Measurements from ENCODE around the gene XYLT1. TPM values are rescaled to one million over a fixed set of nuclear protein-coding genes. Genes with fewer than 3 reads are reported as not detected.

XYLT1 gene
- total RNA-seq, 2 donors from 2014 or later = 4.6 to 12.9 TPM

DNA sequence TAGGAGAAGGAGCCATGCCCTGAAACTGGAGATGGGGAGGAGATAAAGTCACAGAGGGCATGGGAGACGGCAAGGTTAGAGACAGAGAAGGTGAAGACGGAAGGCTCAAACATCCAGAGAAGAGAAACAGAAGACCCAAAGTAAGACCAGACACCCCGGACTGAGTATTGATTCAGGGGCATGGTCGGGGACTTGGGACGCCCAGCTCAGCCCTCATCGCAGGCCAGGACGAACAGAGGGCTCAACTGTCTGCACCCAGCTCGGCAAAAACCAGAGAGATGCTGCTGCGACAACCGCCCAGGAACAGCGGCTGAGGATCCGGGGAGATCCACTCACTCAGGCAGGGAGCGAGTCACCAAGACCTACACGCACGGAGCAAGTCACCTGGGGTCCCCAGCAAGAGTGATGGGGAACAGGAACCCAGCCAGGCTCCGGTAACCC lies 999 bp downstream of the XYLT1 start:
- ATAC-seq (peak; percentile 56 to 59), DNase-seq (ENCODE audit: low spot score in 2 of 2) (peak in 1 of 2 donors; percentile 25)
- Mint-ChIP-seq H3K27ac (peak overlapping the region; percentile 87 to 93), H3K36me3 (peaks cover 8 to 11% of the 10 kb centered on the region in 2 donors), H3K9me3 (no peaks in the 10 kb centered on the region)

- ATAC-seq (peak; percentile 14 to 26), DNase-seq (ENCODE audit: low spot score in 2 of 2) (no peak)
- Mint-ChIP-seq H3K36me3 (peaks cover 8 to 11% of the 10 kb centered on the region in 2 donors), H3K27ac (peak overlapping the region; percentile 87 to 93), H3K9me3 (no peaks in the 10 kb centered on the region)
Measured at GRCh38 chr16:17469011-17469740, 1.6 kb downstream of the XYLT1 start.

- DNase-seq (ENCODE audit: low spot score in 2 of 2) (no peak), ATAC-seq (no peak)
- peaks cover 8 to 14% of the 10 kb centered on the region in 2 donors for H3K36me3 Mint-ChIP-seq
- no peaks in the 10 kb centered on the region for H3K9me3 Mint-ChIP-seq
- no peak overlapping the region for H3K27ac Mint-ChIP-seq
Measured at GRCh38 chr16:17468611-17469010, 2.1 kb downstream of the XYLT1 start.

GRCh38 chr16:17467923-17468540 lies 2.7 kb downstream of the XYLT1 start:
- ATAC-seq (peak; percentile 28 to 46), DNase-seq (ENCODE audit: low spot score in 2 of 2) (peak in 1 of 2 donors; percentile 47)
- Mint-ChIP-seq H3K27ac (no peak overlapping the region), H3K9me3 (no peaks in the 10 kb centered on the region), H3K36me3 (peaks cover 11 to 16% of the 10 kb centered on the region in 2 donors)

DNA sequence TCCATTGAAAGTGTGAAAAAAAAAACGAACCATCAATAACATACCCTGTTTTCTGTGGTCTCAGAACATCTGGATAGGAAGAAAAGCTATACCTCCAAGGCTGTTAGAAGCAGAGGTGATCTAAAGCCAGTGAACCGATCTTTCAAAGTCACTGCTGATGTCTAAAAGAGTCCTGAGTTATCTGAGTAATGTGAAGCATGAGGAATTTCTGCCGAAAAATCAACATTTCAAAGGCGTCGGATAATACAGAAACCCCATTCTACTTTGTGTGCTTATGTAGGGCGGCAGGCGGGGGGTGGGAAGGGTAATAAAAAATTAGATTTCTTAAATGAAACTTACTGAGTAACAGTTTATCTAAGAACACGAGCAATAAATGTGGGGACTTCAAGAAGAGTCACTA lies 3.9 kb downstream of the XYLT1 start:
- no peak for ATAC-seq
- Mint-ChIP-seq H3K36me3 (peaks cover 19 to 21% of the 10 kb centered on the region in 2 donors), H3K9me3 (peaks cover 0 to 1% of the 10 kb centered on the region in 2 donors), H3K27ac (no peak overlapping the region)
- DNase-seq (ENCODE audit: low spot score in 2 of 2) = no peak

GRCh38 chr16:17465460-17465859 lies 5.3 kb downstream of the XYLT1 start:
- peaks cover 0 to 8% of the 10 kb centered on the region in 2 donors for H3K9me3 Mint-ChIP-seq
- ATAC-seq (no peak), DNase-seq (ENCODE audit: low spot score in 2 of 2) (no peak)
- H3K36me3 Mint-ChIP-seq = peaks cover 23 to 27% of the 10 kb centered on the region in 2 donors
- H3K27ac Mint-ChIP-seq = no peak overlapping the region

DNA sequence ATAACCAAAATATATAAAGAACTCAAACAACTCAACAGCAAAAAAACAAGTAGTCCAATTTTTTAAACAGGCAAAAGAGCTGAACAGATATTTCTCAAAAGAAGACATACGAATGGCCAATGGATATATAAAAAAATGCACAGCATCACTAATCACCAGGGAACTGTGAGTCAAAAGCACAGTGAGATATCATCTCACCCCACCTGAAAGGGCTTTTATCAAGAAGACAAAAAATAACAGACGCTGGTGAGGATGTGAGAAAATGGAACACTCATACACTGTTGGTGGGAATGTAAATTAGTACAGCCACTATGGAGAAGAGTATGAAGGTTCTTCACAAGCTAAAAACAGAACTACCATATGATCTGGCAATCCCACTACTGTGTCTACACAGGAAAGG lies 7.4 kb downstream of the XYLT1 start:
- peak overlapping the region in 1 of 2 donors; percentile 37 for H3K27ac Mint-ChIP-seq
- peaks cover 12 to 19% of the 10 kb centered on the region in 2 donors for H3K36me3 Mint-ChIP-seq
- peaks cover 0 to 8% of the 10 kb centered on the region in 2 donors for H3K9me3 Mint-ChIP-seq
- DNase-seq (ENCODE audit: low spot score in 2 of 2) = no peak
- peak; percentile 38 to 65 for ATAC-seq

- Mint-ChIP-seq H3K36me3 (peaks cover 12 to 19% of the 10 kb centered on the region in 2 donors), H3K27ac (no peak overlapping the region)
Measured at GRCh38 chr16:17461951-17462729, 8.6 kb downstream of the XYLT1 start.

DNA sequence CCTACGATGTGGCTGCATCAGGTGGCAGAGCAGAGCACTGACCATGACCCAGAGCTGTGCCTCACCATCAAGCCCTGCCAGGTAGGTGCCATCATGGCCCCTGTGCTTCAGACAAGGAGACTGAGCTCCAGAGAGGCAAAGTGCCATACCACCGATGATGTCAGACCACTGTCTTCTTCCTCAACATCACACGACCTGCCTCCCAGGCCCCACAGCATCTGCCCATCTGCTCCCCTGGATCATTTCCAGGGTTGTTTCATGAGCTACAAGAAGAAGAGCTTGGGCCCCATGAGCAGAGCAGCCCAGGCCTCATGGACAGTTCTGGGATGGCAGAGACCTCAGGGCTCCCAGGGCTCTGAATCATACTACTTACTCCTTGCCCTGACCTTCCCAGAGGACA lies 9.9 kb downstream of the XYLT1 start:
- Mint-ChIP-seq H3K27ac (no peak overlapping the region), H3K36me3 (peaks cover 12 to 19% of the 10 kb centered on the region in 2 donors), H3K9me3 (peaks cover 0 to 8% of the 10 kb centered on the region in 2 donors)
- ATAC-seq = no peak
- no peak for DNase-seq (ENCODE audit: low spot score in 2 of 2)

More at GRCh38 chr16:17461951-17462729, 8.6 kb downstream of the XYLT1 start:
- peak in 1 of 2 donors; percentile 37 for ATAC-seq
- peaks cover 0 to 8% of the 10 kb centered on the region in 2 donors for H3K9me3 Mint-ChIP-seq
- no peak for DNase-seq (ENCODE audit: low spot score in 2 of 2)

DNA sequence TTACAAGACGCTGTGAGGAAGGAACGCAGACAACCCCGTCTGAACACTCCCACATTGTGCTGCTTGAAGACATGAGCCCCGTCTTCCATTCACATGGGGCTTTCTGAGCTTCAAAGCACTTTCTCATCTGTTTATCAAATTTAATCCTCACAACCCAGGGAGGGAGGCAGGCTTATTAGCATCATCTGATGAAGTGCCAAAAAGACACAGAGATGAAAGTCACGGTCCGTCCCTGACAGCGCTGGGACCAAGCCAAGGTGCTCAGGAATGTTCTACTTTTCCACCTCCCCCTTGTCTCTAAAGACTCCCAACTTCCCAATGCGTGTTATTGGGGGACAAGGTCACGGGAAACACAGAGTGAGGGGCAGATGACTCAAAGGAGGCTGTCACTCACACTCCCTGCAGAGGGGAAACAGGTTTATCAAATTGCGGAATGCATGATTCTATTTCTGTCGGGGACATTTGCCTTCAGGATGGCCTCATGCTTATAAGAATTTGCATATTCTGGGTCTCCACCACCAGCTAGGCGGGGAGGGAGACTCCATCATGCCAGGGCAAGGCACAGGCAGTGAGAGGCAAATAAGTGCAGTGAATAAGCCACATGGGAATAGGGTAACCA lies 10.7 kb downstream of the XYLT1 start:
- no peak overlapping the region for H3K27ac Mint-ChIP-seq
- DNase-seq (ENCODE audit: low spot score in 2 of 2) = no peak
- peaks cover 12 to 19% of the 10 kb centered on the region in 2 donors for H3K36me3 Mint-ChIP-seq
- H3K9me3 Mint-ChIP-seq = peaks cover 0 to 8% of the 10 kb centered on the region in 2 donors
- ATAC-seq = no peak

DNA sequence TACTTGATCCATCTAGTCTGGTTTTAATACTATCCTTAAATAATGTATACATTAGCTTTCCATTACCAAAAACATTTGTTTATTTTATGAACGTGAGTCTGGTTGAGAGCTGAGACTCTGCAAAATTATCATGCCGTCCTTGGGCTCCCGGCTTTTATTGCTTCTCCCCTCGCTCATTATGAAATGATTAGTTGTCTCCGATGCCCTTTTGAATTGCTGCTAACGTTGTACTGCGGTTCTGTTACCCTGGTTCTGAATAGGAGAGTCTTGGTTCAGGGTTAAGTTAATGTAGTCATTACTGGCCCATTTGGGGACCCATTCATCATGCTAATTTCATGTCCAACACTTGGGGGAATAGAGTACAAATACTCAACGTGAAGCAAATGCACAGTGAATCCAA lies 12.8 kb downstream of the XYLT1 start:
- ATAC-seq (no peak), DNase-seq (ENCODE audit: low spot score in 2 of 2) (no peak)
- Mint-ChIP-seq H3K27ac (no peak overlapping the region), H3K9me3 (peaks cover 0 to 8% of the 10 kb centered on the region in 2 donors), H3K36me3 (peaks cover 7 to 16% of the 10 kb centered on the region in 2 donors)

- Mint-ChIP-seq H3K36me3 (peaks cover 7 to 12% of the 10 kb centered on the region in 2 donors), H3K9me3 (peaks cover 0 to 8% of the 10 kb centered on the region in 2 donors), H3K27ac (no peak overlapping the region)
- no peak for DNase-seq (ENCODE audit: low spot score in 2 of 2)
- no peak for ATAC-seq
Measured at GRCh38 chr16:17457513-17457912, 13.2 kb downstream of the XYLT1 start.

GRCh38 chr16:17454162-17454730 lies 16.5 kb downstream of the XYLT1 start:
- ATAC-seq (no peak), DNase-seq (ENCODE audit: low spot score in 2 of 2) (no peak)
- Mint-ChIP-seq H3K27ac (no peak overlapping the region), H3K9me3 (no peaks in the 10 kb centered on the region), H3K36me3 (no peaks in the 10 kb centered on the region)

DNA sequence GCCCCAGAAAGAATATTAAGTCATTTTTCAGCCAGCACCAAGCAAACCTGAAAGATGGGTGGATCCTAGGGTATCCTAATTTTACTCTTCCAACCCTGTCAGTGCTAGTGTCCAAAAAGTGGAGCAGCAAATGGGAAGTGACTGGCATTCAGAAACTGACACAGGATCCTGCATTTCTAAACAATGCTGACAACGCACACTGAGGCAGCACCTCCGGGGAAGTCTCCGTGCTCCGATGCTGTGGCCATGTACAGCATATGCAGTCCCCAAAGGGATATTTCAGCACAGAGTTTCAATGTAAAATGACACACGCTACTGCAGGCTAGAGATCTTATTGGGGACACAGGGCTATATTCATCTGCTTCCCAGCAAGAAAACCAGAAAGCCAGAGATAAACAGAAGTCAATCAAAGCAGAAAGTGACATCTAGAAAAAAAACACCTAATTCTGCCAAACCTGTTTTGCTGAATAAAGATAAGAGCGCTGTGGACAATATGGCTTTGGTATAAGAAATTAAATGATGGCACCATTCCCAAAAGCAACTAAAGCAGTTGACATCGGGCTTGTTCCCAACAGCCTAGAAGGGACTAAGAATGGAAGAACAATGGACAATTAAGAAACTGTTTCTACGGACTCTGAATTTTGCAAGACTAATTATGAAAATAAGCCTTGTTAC lies 17.3 kb downstream of the XYLT1 start:
- Mint-ChIP-seq H3K36me3 (no peaks in the 10 kb centered on the region), H3K27ac (no peak overlapping the region), H3K9me3 (no peaks in the 10 kb centered on the region)
- no peak for ATAC-seq
- DNase-seq (ENCODE audit: low spot score in 2 of 2) = no peak

DNA sequence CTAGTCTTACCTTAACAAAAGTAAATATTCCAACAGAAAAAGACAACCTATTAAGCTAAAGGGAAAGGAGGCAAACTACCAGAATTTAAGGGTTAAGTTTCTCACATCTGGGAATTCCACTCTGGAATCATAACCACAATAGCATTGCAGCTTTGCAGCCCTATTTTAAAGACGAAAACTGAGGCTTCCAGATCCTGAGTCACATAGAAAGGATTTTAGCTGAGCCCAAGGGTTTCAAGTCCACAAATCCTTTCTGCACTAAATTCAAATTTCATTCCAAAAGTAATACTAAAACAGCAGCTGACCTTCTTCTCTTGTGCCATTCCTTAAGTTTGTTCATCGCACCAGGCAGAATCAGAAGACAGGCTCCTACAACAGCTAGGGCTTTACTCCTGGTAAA lies 17.8 kb downstream of the XYLT1 start:
- no peak for ATAC-seq
- no peak overlapping the region for H3K27ac Mint-ChIP-seq
- no peaks in the 10 kb centered on the region for H3K9me3 Mint-ChIP-seq
- DNase-seq (ENCODE audit: low spot score in 2 of 2) = no peak
- no peaks in the 10 kb centered on the region for H3K36me3 Mint-ChIP-seq

GRCh38 chr16:17451843-17452242 lies 18.9 kb downstream of the XYLT1 start:
- H3K36me3 Mint-ChIP-seq = no peaks in the 10 kb centered on the region
- no peaks in the 10 kb centered on the region for H3K9me3 Mint-ChIP-seq
- ATAC-seq = peak in 1 of 2 donors; percentile 64
- no peak overlapping the region for H3K27ac Mint-ChIP-seq
- DNase-seq (ENCODE audit: low spot score in 2 of 2) = no peak

Measured in activated naive CD4-positive, alpha-beta T cell treated with anti-CD3 and anti-CD28 coated beads, Interleukin-2, amount 50 U/mL, for 72 hours (primary cell).